ENCODE measurements around the gene ATF7.
A peak's percentile ranks its signal among the peaks of the same experiment; 100 is the strongest.
"Not testable (repeated sequence)": the region's sequence is repeated elsewhere in the genome, so short reads cannot be mapped to it uniquely, and the experiment has no call there.

ATF7 gene

DNA sequence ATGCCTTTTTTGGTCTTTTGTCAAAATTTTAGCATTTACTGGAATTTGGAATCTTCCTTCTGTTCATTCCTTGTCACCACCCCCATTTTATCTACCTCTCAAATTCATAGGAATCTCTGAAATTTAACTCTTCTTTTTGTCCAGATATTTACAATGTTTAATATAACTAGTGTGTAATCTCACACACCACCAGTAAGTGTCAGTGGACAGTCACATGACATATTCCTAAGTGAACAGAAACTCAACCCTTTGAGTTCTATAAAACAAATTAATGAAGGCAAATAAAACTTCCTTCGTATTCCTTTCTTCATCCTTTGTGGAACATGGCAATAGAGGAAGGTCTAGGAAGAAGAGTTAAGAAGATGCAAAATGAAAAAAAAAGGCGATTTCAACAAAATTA lies 26.6 kb downstream of the ATF7 start:
- H3K27ac ChIP-seq (ENCODE audit: low read depth, low read length): no peak overlapping the region
- H3K4me3 ChIP-seq (ENCODE audit: low read depth, low read length): no peak overlapping the region
- peaks cover 10% of the 10 kb centered on the region for H3K79me2 ChIP-seq (ENCODE audit: control insufficient read depth, insufficient read depth, low read length, unreplicated experiment)
- H2AFZ ChIP-seq (ENCODE audit: low read length, unreplicated experiment): no peak overlapping the region
- no peaks in the 10 kb centered on the region for H3K27me3 ChIP-seq (ENCODE audit: insufficient read depth, low read length)
- H3K36me3 ChIP-seq (ENCODE audit: insufficient read depth, low read length): peaks cover 3% of the 10 kb centered on the region; the same call in 1 of the 2 replicates
- peaks cover 20% of the 10 kb centered on the region for H3K4me1 ChIP-seq (ENCODE audit: control insufficient read depth, insufficient read depth, low read length, unreplicated experiment)

GRCh38 chr12:53598971-53599370 lies 27.2 kb downstream of the ATF7 start:
- not testable (repeated sequence) for H3K27me3 ChIP-seq (ENCODE audit: insufficient read depth, low read length); H3K4me3 ChIP-seq (ENCODE audit: low read depth, low read length); H3K27ac ChIP-seq (ENCODE audit: low read depth, low read length); H2AFZ ChIP-seq (ENCODE audit: low read length, unreplicated experiment); H3K79me2 ChIP-seq (ENCODE audit: control insufficient read depth, insufficient read depth, low read length, unreplicated experiment); H3K36me3 ChIP-seq (ENCODE audit: insufficient read depth, low read length)
- H3K4me1 ChIP-seq (ENCODE audit: control insufficient read depth, insufficient read depth, low read length, unreplicated experiment): peaks cover 17% of the 10 kb centered on the region

DNA sequence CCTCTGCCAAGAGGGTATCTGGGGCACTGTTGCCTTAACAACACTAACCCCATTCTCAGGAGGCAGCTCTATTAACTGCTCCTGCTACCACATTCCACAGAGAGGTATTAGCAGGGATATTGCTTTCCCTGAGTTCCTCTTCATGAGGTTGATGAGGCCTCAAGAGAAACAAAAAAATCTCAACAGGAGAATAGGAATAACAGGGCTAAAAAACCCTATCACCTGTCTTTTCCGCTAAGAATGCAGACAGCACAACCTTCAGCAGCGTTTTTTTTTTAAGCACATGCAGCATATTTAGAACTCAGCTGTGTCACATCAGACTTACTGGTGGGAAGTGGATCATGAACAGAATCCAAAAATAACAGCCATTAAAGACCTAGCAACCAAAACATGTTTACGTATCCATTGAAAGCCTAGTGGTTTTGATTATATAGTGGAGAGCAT lies 29.2 kb downstream of the ATF7 start:
- Histone ChIP-seq H3K27ac (ENCODE audit: low read depth, low read length) (peak overlapping the region; percentile 7; the same call in 1 of the 2 replicates), H3K4me1 (ENCODE audit: control insufficient read depth, insufficient read depth, low read length, unreplicated experiment) (peaks cover 9% of the 10 kb centered on the region), H3K79me2 (ENCODE audit: control insufficient read depth, insufficient read depth, low read length, unreplicated experiment) (peaks cover 5% of the 10 kb centered on the region)

DNA sequence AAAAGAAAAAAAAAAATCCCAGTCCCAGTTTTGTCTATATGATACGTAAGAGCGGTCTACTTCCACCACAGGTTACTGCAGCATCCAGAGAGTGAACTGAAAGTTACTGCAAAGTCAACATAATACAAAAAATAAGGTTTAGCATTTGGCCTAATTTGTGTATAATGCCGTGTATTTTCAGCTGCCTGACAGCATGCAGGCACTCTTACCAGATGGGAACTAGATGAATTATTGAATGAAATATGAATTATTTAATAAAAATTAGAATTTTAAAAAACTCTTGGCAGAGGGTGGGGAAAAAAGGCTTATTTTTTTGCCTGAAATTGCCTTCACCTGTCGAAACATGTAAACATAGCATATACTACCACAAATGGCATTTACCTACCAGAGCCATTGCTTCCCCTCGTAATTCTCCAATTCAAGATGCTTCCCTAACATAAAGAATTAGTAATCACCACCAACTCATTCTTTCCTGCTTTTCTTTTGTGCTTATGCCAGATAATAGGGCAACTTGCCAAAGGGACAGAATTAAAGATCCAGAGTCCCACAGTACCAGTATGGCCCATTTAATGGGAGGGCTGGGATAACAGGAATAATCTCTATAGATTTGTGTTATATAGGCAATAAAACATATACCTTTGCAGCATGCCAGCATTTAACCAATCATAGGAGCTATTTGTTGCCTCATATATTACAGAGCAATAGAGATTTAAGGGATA lies 31.1 kb downstream of the ATF7 start:
- Histone ChIP-seq H3K27me3 (ENCODE audit: insufficient read depth, low read length) (no peaks in the 10 kb centered on the region), H3K79me2 (ENCODE audit: control insufficient read depth, insufficient read depth, low read length, unreplicated experiment) (peaks cover 8% of the 10 kb centered on the region), H3K4me1 (ENCODE audit: control insufficient read depth, insufficient read depth, low read length, unreplicated experiment) (peaks cover 9% of the 10 kb centered on the region), H2AFZ (ENCODE audit: low read length, unreplicated experiment) (no peak overlapping the region), H3K27ac (ENCODE audit: low read depth, low read length) (no peak overlapping the region), H3K36me3 (ENCODE audit: insufficient read depth, low read length) (no peaks in the 10 kb centered on the region; the same call in 1 of the 2 replicates), H3K4me3 (ENCODE audit: low read depth, low read length) (no peak overlapping the region)

More for the DNA sequence above, 29.2 kb downstream of the ATF7 start:
- peaks cover 3% of the 10 kb centered on the region; the same call in 1 of the 2 replicates for H3K36me3 ChIP-seq (ENCODE audit: insufficient read depth, low read length)
- H3K27me3 ChIP-seq (ENCODE audit: insufficient read depth, low read length): no peaks in the 10 kb centered on the region
- no peak overlapping the region for H2AFZ ChIP-seq (ENCODE audit: low read length, unreplicated experiment)
- no peak overlapping the region for H3K4me3 ChIP-seq (ENCODE audit: low read depth, low read length)

- no peak overlapping the region for H2AFZ ChIP-seq (ENCODE audit: low read length, unreplicated experiment)
- no peak overlapping the region for H3K27ac ChIP-seq (ENCODE audit: low read depth, low read length)
- H3K4me1 ChIP-seq (ENCODE audit: control insufficient read depth, insufficient read depth, low read length, unreplicated experiment): peaks cover 9% of the 10 kb centered on the region
- H3K36me3 ChIP-seq (ENCODE audit: insufficient read depth, low read length): no peaks in the 10 kb centered on the region; the same call in 1 of the 2 replicates
- H3K27me3 ChIP-seq (ENCODE audit: insufficient read depth, low read length): no peaks in the 10 kb centered on the region
- peaks cover 8% of the 10 kb centered on the region for H3K79me2 ChIP-seq (ENCODE audit: control insufficient read depth, insufficient read depth, low read length, unreplicated experiment)
- H3K4me3 ChIP-seq (ENCODE audit: low read depth, low read length): no peak overlapping the region
Observed at GRCh38 chr12:53593707-53594106, 32.5 kb downstream of the ATF7 start.

GRCh38 chr12:53593031-53593430 lies 33.2 kb downstream of the ATF7 start:
- H3K27me3 ChIP-seq (ENCODE audit: insufficient read depth, low read length): no peaks in the 10 kb centered on the region
- no peak overlapping the region for H3K27ac ChIP-seq (ENCODE audit: low read depth, low read length)
- H3K36me3 ChIP-seq (ENCODE audit: insufficient read depth, low read length): no peaks in the 10 kb centered on the region; the same call in 1 of the 2 replicates
- H3K79me2 ChIP-seq (ENCODE audit: control insufficient read depth, insufficient read depth, low read length, unreplicated experiment): peaks cover 8% of the 10 kb centered on the region
- H3K4me1 ChIP-seq (ENCODE audit: control insufficient read depth, insufficient read depth, low read length, unreplicated experiment): peaks cover 9% of the 10 kb centered on the region
- no peak overlapping the region for H3K4me3 ChIP-seq (ENCODE audit: low read depth, low read length)
- H2AFZ ChIP-seq (ENCODE audit: low read length, unreplicated experiment): no peak overlapping the region

DNA sequence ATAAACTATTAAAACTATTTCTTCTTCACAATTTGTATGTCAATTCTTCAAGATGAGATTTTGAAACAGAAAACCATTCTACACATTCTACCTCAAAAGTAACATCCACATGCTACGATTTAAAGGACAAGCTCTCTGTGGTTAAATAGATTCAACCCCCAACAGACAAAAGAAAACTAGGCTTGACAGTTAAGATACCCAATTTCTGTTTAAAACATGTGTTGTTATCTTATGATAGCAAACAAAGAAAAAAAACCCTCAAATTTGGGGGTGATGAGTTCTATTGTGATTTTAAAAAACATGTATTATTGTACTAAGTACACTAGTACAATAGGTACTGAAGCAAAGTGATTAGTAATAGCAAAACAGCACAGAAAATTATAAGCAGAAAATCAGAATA lies 33.8 kb downstream of the ATF7 start:
- H3K4me1 ChIP-seq (ENCODE audit: control insufficient read depth, insufficient read depth, low read length, unreplicated experiment): peaks cover 8% of the 10 kb centered on the region
- H3K36me3 ChIP-seq (ENCODE audit: insufficient read depth, low read length): no peaks in the 10 kb centered on the region
- peaks cover 8% of the 10 kb centered on the region for H3K79me2 ChIP-seq (ENCODE audit: control insufficient read depth, insufficient read depth, low read length, unreplicated experiment)
- H2AFZ ChIP-seq (ENCODE audit: low read length, unreplicated experiment): no peak overlapping the region
- no peak overlapping the region for H3K27ac ChIP-seq (ENCODE audit: low read depth, low read length)
- no peaks in the 10 kb centered on the region for H3K27me3 ChIP-seq (ENCODE audit: insufficient read depth, low read length)
- no peak overlapping the region for H3K4me3 ChIP-seq (ENCODE audit: low read depth, low read length)

GRCh38 chr12:53591301-53592206 lies 34.6 kb downstream of the ATF7 start:
- H3K79me2 ChIP-seq (ENCODE audit: control insufficient read depth, insufficient read depth, low read length, unreplicated experiment): peaks cover 8% of the 10 kb centered on the region
- H3K27ac ChIP-seq (ENCODE audit: low read depth, low read length): no peak overlapping the region

GRCh38 chr12:53590652-53591051 lies 35.5 kb downstream of the ATF7 start:
- Histone ChIP-seq H2AFZ (ENCODE audit: low read length, unreplicated experiment) (no peak overlapping the region), H3K27me3 (ENCODE audit: insufficient read depth, low read length) (no peaks in the 10 kb centered on the region), H3K4me1 (ENCODE audit: control insufficient read depth, insufficient read depth, low read length, unreplicated experiment) (no peaks in the 10 kb centered on the region), H3K79me2 (ENCODE audit: control insufficient read depth, insufficient read depth, low read length, unreplicated experiment) (peaks cover 8% of the 10 kb centered on the region), H3K36me3 (ENCODE audit: insufficient read depth, low read length) (no peaks in the 10 kb centered on the region), H3K27ac (ENCODE audit: low read depth, low read length) (no peak overlapping the region), H3K4me3 (ENCODE audit: low read depth, low read length) (no peak overlapping the region)

More at GRCh38 chr12:53591301-53592206, 34.6 kb downstream of the ATF7 start:
- Histone ChIP-seq H2AFZ (ENCODE audit: low read length, unreplicated experiment) (no peak overlapping the region), H3K36me3 (ENCODE audit: insufficient read depth, low read length) (no peaks in the 10 kb centered on the region), H3K4me1 (ENCODE audit: control insufficient read depth, insufficient read depth, low read length, unreplicated experiment) (no peaks in the 10 kb centered on the region), H3K27me3 (ENCODE audit: insufficient read depth, low read length) (no peaks in the 10 kb centered on the region), H3K4me3 (ENCODE audit: low read depth, low read length) (no peak overlapping the region)

GRCh38 chr12:53589915-53590314 lies 36.3 kb downstream of the ATF7 start:
- H3K27me3 ChIP-seq (ENCODE audit: insufficient read depth, low read length): no peaks in the 10 kb centered on the region
- no peaks in the 10 kb centered on the region for H3K36me3 ChIP-seq (ENCODE audit: insufficient read depth, low read length)
- H3K4me3 ChIP-seq (ENCODE audit: low read depth, low read length): no peak overlapping the region
- H3K79me2 ChIP-seq (ENCODE audit: control insufficient read depth, insufficient read depth, low read length, unreplicated experiment): peaks cover 8% of the 10 kb centered on the region
- H2AFZ ChIP-seq (ENCODE audit: low read length, unreplicated experiment): no peak overlapping the region
- H3K4me1 ChIP-seq (ENCODE audit: control insufficient read depth, insufficient read depth, low read length, unreplicated experiment): no peaks in the 10 kb centered on the region
- H3K27ac ChIP-seq (ENCODE audit: low read depth, low read length): no peak overlapping the region

Data from ACC112 (cell line).